Activated T-cell treated with anti-CD3 and anti-CD28 coated beads for 4 hours (primary cell): Measurements from ENCODE around the gene CCN2.

Experiments used
- DNase-seq: peaks from one replicate; pipeline ENCODE4 v3.0.0-alpha.2; 2020

CCN2 gene

GRCh38 chr6:131950767-131951575 is at the start of gene CCN2:
Gene CCN2 (minus strand): TSS chr6:131951372. CDS start chr6:131951172, 200 bp downstream.
- no peak for DNase-seq

- no peak for DNase-seq
These were observed 49.1 kb upstream of the CCN2 start for GRCh38 chr6:132000296-132000695.

GRCh38 chr6:131999545-132000146 is 48.5 kb upstream of the CCN2 start:
- no peak for DNase-seq

- no peak for DNase-seq
These were observed 47.2 kb upstream of the CCN2 start for GRCh38 chr6:131998255-131998982.

GRCh38 chr6:131997429-131998153 is 46.4 kb upstream of the CCN2 start:
- DNase-seq, result no peak

- DNase-seq, result no peak
These were observed 44.7 kb upstream of the CCN2 start for GRCh38 chr6:131995917-131996316.

- DNase-seq, result no peak
These were observed 41.4 kb upstream of the CCN2 start for GRCh38 chr6:131992557-131992956.

- no peak for DNase-seq
These were observed 37.9 kb upstream of the CCN2 start for GRCh38 chr6:131989036-131989435.

GRCh38 chr6:131982740-131983259 is 31.6 kb upstream of the CCN2 start:
- no peak for DNase-seq

GRCh38 chr6:131981624-131981978 is 30.4 kb upstream of the CCN2 start:
- DNase-seq, result no peak

GRCh38 chr6:131980791-131981623 is 29.8 kb upstream of the CCN2 start:
- DNase-seq, result no peak

- DNase-seq, result no peak
These were observed 29.2 kb upstream of the CCN2 start for GRCh38 chr6:131980338-131980790.

GRCh38 chr6:131979515-131980337 is 28.6 kb upstream of the CCN2 start:
- DNase-seq, result no peak

- no peak for DNase-seq
These were observed 27.4 kb upstream of the CCN2 start for GRCh38 chr6:131978522-131978921.

GRCh38 chr6:131976545-131977061 is 25.4 kb upstream of the CCN2 start:
- DNase-seq, result no peak

GRCh38 chr6:131972741-131973140 is 21.6 kb upstream of the CCN2 start:
- no peak for DNase-seq

- DNase-seq, result no peak
These were observed 19.1 kb upstream of the CCN2 start for GRCh38 chr6:131970076-131970859.

GRCh38 chr6:131968656-131969055 is 17.5 kb upstream of the CCN2 start:
- no peak for DNase-seq

- DNase-seq, result no peak
These were observed 16.8 kb upstream of the CCN2 start for GRCh38 chr6:131967948-131968347.

- no peak for DNase-seq
These were observed 15.3 kb upstream of the CCN2 start for GRCh38 chr6:131966443-131966842.
